T-helper 1 cell treated with Interleukin-12 subunit alpha and Interleukin-12 subunit beta and Interleukin-4 antibody, amounts not matched to agents 30 μg/mL and 1 μg/mL, for 36 hours (primary cell): ENCODE measurements around the gene SSTR4.

Experiments
- H3K27ac Mint-ChIP-seq: one replicate; pipeline ENCODE4 v1.8.0; 2021; ENCODE audit warnings: mild to moderate bottlenecking, mixed read lengths
- H3K27me3 Mint-ChIP-seq: one replicate; pipeline ENCODE4 v1.8.0; 2021; ENCODE audit warnings: low read depth, mixed read lengths
- H3K36me3 Mint-ChIP-seq: one replicate; pipeline ENCODE4 v1.8.0; 2021; ENCODE audit warnings: low read depth, mixed read lengths
- H3K4me1 Mint-ChIP-seq: one replicate; pipeline ENCODE4 v1.8.0; 2021; ENCODE audit warnings: low read depth, mixed read lengths
- H3K4me3 Mint-ChIP-seq: one replicate; pipeline ENCODE4 v1.8.0; 2021; ENCODE audit warnings: mild to moderate bottlenecking, moderate library complexity, mixed read lengths
- H3K9me3 Mint-ChIP-seq: one replicate; pipeline ENCODE4 v1.8.0; 2021; ENCODE audit warnings: mixed read lengths

The SSTR4 gene

GRCh38 chr20:23008667-23009066 is 26.4 kb upstream of the SSTR4 start:
- Mint-ChIP-seq H3K9me3 (no peaks in the 10 kb centered on the region), H3K36me3 (no peaks in the 10 kb centered on the region), H3K27ac (no peak overlapping the region), H3K4me3 (no peak overlapping the region), H3K4me1 (no peaks in the 10 kb centered on the region), H3K27me3 (no peaks in the 10 kb centered on the region)

GRCh38 chr20:23009636-23010035 is 25.5 kb upstream of the SSTR4 start:
- Mint-ChIP-seq H3K4me1 (no peaks in the 10 kb centered on the region), H3K4me3 (no peak overlapping the region), H3K27me3 (no peaks in the 10 kb centered on the region), H3K9me3 (no peaks in the 10 kb centered on the region), H3K27ac (no peak overlapping the region), H3K36me3 (no peaks in the 10 kb centered on the region)

GRCh38 chr20:23010096-23010495 is 25.0 kb upstream of the SSTR4 start:
- Mint-ChIP-seq H3K4me1 (no peaks in the 10 kb centered on the region), H3K36me3 (no peaks in the 10 kb centered on the region), H3K9me3 (no peaks in the 10 kb centered on the region), H3K27me3 (no peaks in the 10 kb centered on the region), H3K4me3 (no peak overlapping the region), H3K27ac (no peak overlapping the region)

GRCh38 chr20:23011008-23011721 is 23.9 kb upstream of the SSTR4 start:
- no peaks in the 10 kb centered on the region for H3K36me3 Mint-ChIP-seq
- no peak overlapping the region for H3K4me3 Mint-ChIP-seq
- H3K4me1 Mint-ChIP-seq: no peaks in the 10 kb centered on the region
- H3K9me3 Mint-ChIP-seq: no peaks in the 10 kb centered on the region
- H3K27ac Mint-ChIP-seq: no peak overlapping the region
- no peaks in the 10 kb centered on the region for H3K27me3 Mint-ChIP-seq

GRCh38 chr20:23013429-23013828 is 21.7 kb upstream of the SSTR4 start:
- no peak overlapping the region for H3K27ac Mint-ChIP-seq

GRCh38 chr20:23017516-23017915 is 17.6 kb upstream of the SSTR4 start:
- Mint-ChIP-seq H3K36me3 (no peaks in the 10 kb centered on the region), H3K27ac (no peak overlapping the region), H3K4me3 (no peak overlapping the region), H3K9me3 (no peaks in the 10 kb centered on the region), H3K4me1 (no peaks in the 10 kb centered on the region), H3K27me3 (no peaks in the 10 kb centered on the region)

More at GRCh38 chr20:23013429-23013828, 21.7 kb upstream of the SSTR4 start:
- H3K4me3 Mint-ChIP-seq: no peak overlapping the region
- no peaks in the 10 kb centered on the region for H3K27me3 Mint-ChIP-seq
- no peaks in the 10 kb centered on the region for H3K36me3 Mint-ChIP-seq
- H3K9me3 Mint-ChIP-seq: no peaks in the 10 kb centered on the region
- no peaks in the 10 kb centered on the region for H3K4me1 Mint-ChIP-seq

GRCh38 chr20:23018432-23018831 is 16.7 kb upstream of the SSTR4 start:
- Mint-ChIP-seq H3K27me3 (no peaks in the 10 kb centered on the region), H3K4me3 (no peak overlapping the region), H3K4me1 (no peaks in the 10 kb centered on the region), H3K36me3 (no peaks in the 10 kb centered on the region), H3K9me3 (no peaks in the 10 kb centered on the region), H3K27ac (no peak overlapping the region)

- Mint-ChIP-seq H3K4me1 (no peaks in the 10 kb centered on the region), H3K36me3 (no peaks in the 10 kb centered on the region), H3K27ac (no peak overlapping the region), H3K4me3 (no peak overlapping the region), H3K9me3 (no peaks in the 10 kb centered on the region), H3K27me3 (no peaks in the 10 kb centered on the region)
These were observed 16.2 kb upstream of the SSTR4 start for GRCh38 chr20:23018941-23019340.

GRCh38 chr20:23019403-23019802 is 15.7 kb upstream of the SSTR4 start:
- Mint-ChIP-seq H3K4me1 (no peaks in the 10 kb centered on the region), H3K4me3 (no peak overlapping the region), H3K9me3 (no peaks in the 10 kb centered on the region), H3K36me3 (no peaks in the 10 kb centered on the region), H3K27ac (no peak overlapping the region), H3K27me3 (no peaks in the 10 kb centered on the region)

- no peaks in the 10 kb centered on the region for H3K4me1 Mint-ChIP-seq
- no peaks in the 10 kb centered on the region for H3K27me3 Mint-ChIP-seq
- H3K9me3 Mint-ChIP-seq: no peaks in the 10 kb centered on the region
- no peak overlapping the region for H3K4me3 Mint-ChIP-seq
- no peaks in the 10 kb centered on the region for H3K36me3 Mint-ChIP-seq
- H3K27ac Mint-ChIP-seq: no peak overlapping the region
These were observed 14.7 kb upstream of the SSTR4 start for GRCh38 chr20:23020230-23021018.

- Mint-ChIP-seq H3K4me3 (no peak overlapping the region), H3K27ac (no peak overlapping the region), H3K4me1 (no peaks in the 10 kb centered on the region), H3K36me3 (no peaks in the 10 kb centered on the region), H3K9me3 (no peaks in the 10 kb centered on the region), H3K27me3 (no peaks in the 10 kb centered on the region)
These were observed 13.6 kb upstream of the SSTR4 start for GRCh38 chr20:23021541-23021940.

- H3K4me3 Mint-ChIP-seq: no peak overlapping the region
- no peaks in the 10 kb centered on the region for H3K36me3 Mint-ChIP-seq
- no peaks in the 10 kb centered on the region for H3K9me3 Mint-ChIP-seq
- no peak overlapping the region for H3K27ac Mint-ChIP-seq
- H3K4me1 Mint-ChIP-seq: no peaks in the 10 kb centered on the region
- no peaks in the 10 kb centered on the region for H3K27me3 Mint-ChIP-seq
These were observed 13.2 kb upstream of the SSTR4 start for GRCh38 chr20:23021951-23022350.

- Mint-ChIP-seq H3K27me3 (no peaks in the 10 kb centered on the region), H3K36me3 (no peaks in the 10 kb centered on the region), H3K4me1 (no peaks in the 10 kb centered on the region), H3K9me3 (no peaks in the 10 kb centered on the region), H3K27ac (no peak overlapping the region), H3K4me3 (no peak overlapping the region)
These were observed 12.3 kb upstream of the SSTR4 start for GRCh38 chr20:23022849-23023248.

- Mint-ChIP-seq H3K4me1 (no peaks in the 10 kb centered on the region), H3K9me3 (no peaks in the 10 kb centered on the region), H3K27me3 (no peaks in the 10 kb centered on the region), H3K36me3 (no peaks in the 10 kb centered on the region), H3K27ac (no peak overlapping the region), H3K4me3 (no peak overlapping the region)
These were observed 11.4 kb upstream of the SSTR4 start for GRCh38 chr20:23023621-23024177.

GRCh38 chr20:23024701-23025100 is 10.4 kb upstream of the SSTR4 start:
- Mint-ChIP-seq H3K9me3 (no peaks in the 10 kb centered on the region), H3K4me1 (no peaks in the 10 kb centered on the region), H3K27me3 (peaks cover 1% of the 10 kb centered on the region), H3K36me3 (no peaks in the 10 kb centered on the region), H3K4me3 (no peak overlapping the region), H3K27ac (no peak overlapping the region)
